Astrocyte (in vitro differentiated cells and primary cell): ENCODE results near the gene CLTCL1.

Source experiments
- CTCF ChIP-seq: IDR thresholded peaks from 2 replicates; pipeline ENCODE4 v1.5.1; 2011; ENCODE audit warnings: low read depth, mild to moderate bottlenecking, inconsistent platforms, low read length, moderate library complexity; ENCODE audit not compliant: insufficient read depth
- EZH2 ChIP-seq: IDR thresholded peaks from 2 replicates; pipeline ENCODE4 v1.6.1; 2012; ENCODE audit warnings: mild to moderate bottlenecking, low read length, inconsistent platforms; ENCODE audit not compliant: insufficient read depth

- TF ChIP-seq CTCF (no peak), EZH2 (no peak)
Observed at GRCh38 chr22:19207884-19208283, 83.6 kb downstream of the CLTCL1 start.
